ENCODE results near the gene HES7.
"Not testable (repeated sequence)": the region's sequence is repeated elsewhere in the genome, so short reads cannot be mapped to it uniquely, and the experiment has no call there.

The HES7 gene

GRCh38 chr17:8109661-8110455 lies 14.0 kb downstream of the HES7 start:
- TF ChIP-seq ZFX (IDR thresholded peaks at IDR 0.05; ENCODE audit: borderline replicate concordance) (no peak), CTCF (IDR thresholded peaks at IDR 0.05) (peak; percentile 98)
- peak overlapping the region; percentile 25; the same call in 1 of the 2 replicates for H3K27ac ChIP-seq

GRCh38 chr17:8108972-8109660 lies 14.8 kb downstream of the HES7 start:
- TF ChIP-seq CTCF (IDR thresholded peaks at IDR 0.05): no peak
- TF ChIP-seq ZFX (IDR thresholded peaks at IDR 0.05; ENCODE audit: borderline replicate concordance): no peak
- no peak overlapping the region for H3K27ac ChIP-seq

GRCh38 chr17:8106980-8107379 lies 16.9 kb downstream of the HES7 start:
- H3K27ac ChIP-seq: not testable (repeated sequence)

GRCh38 chr17:8105957-8106398 lies 17.9 kb downstream of the HES7 start:
- no peak overlapping the region for H3K27ac ChIP-seq
- no peak for TF ChIP-seq CTCF (IDR thresholded peaks at IDR 0.05)
- no peak for TF ChIP-seq ZFX (IDR thresholded peaks at IDR 0.05; ENCODE audit: borderline replicate concordance)

GRCh38 chr17:8104911-8105310 lies 19.0 kb downstream of the HES7 start:
- H3K27ac ChIP-seq: no peak overlapping the region
- TF ChIP-seq CTCF (IDR thresholded peaks at IDR 0.05) (no peak), ZFX (IDR thresholded peaks at IDR 0.05; ENCODE audit: borderline replicate concordance) (no peak)

- H3K27ac ChIP-seq: no peak overlapping the region
- TF ChIP-seq ZFX (IDR thresholded peaks at IDR 0.05; ENCODE audit: borderline replicate concordance) (no peak), CTCF (IDR thresholded peaks at IDR 0.05) (no peak)
Observed at GRCh38 chr17:8103549-8103948, 20.4 kb downstream of the HES7 start.

- no peak overlapping the region for H3K27ac ChIP-seq
- TF ChIP-seq CTCF (IDR thresholded peaks at IDR 0.05) (no peak), ZFX (IDR thresholded peaks at IDR 0.05; ENCODE audit: borderline replicate concordance) (no peak)
Observed at GRCh38 chr17:8101721-8102120, 22.2 kb downstream of the HES7 start.

Measured in 22Rv1 (cell line).